ENCODE measurements around the gene SFXN5.

- TF ChIP-seq CTCF (IDR thresholded peaks at IDR 0.05) (peak in 3 of 4 experiments; percentile 60 to 86 (median 66)), POLR2A (IDR thresholded peaks at IDR 0.05) (no peak), POLR2AphosphoS5 (IDR thresholded peaks at IDR 0.05) (no peak)
These were observed 78.2 kb downstream of the SFXN5 start for GRCh38 chr2:72993147-72993932.
